H1 (cell line): ENCODE results near the gene PPP1CC. TPM values are rescaled to one million over a fixed set of nuclear protein-coding genes. Genes with fewer than 3 reads are reported as not detected.

ENCODE experiments used
- CTCF ChIA-PET: fragments of 300-600 bp; sonication (Branson Sonifier 250); formaldehyde crosslinking; loops from one replicate; lab custom pipeline; 2021; ENCODE audit not compliant: partially characterized antibody; lab: Charles Lee
- POLR2A ChIA-PET: fragments of 300-600 bp; sonication (Branson Sonifier 250); formaldehyde crosslinking; loops from one replicate; lab custom pipeline; 2021; ENCODE audit warnings: inconsistent platforms; ENCODE audit not compliant: partially characterized antibody; lab: Charles Lee
- DNase-seq, 2 experiments: peaks; one replicate each; pipeline versions ENCODE4 v3.0.0 to v3.0.0-alpha.2; 2010 to 2022; ENCODE audit warnings: low spot score in 2 of 2, low read depth in 1 of 2, mixed read lengths in 1 of 2
- FAIRE-seq: peaks from 2 replicates; lab custom pipeline; 2011; peaks lifted over from hg19 to GRCh38; lab: Jason Lieb, UNC
- H2AFZ ChIP-seq: 2 replicates; pipeline ENCODE4 v1.8.1; 2012; ENCODE audit warnings: low read length, inconsistent platforms
- H2AK5ac ChIP-seq: 2 replicates; pipeline ENCODE4 v1.6.1; 2013; ENCODE audit warnings: low read depth, low read length
- H2BK120ac ChIP-seq: replicated peaks from 2 replicates; pipeline ENCODE3; 2013; ENCODE audit warnings: low read depth, low read length, inconsistent platforms
- H2BK12ac ChIP-seq: 2 replicates; pipeline ENCODE4 v1.6.1; 2013; ENCODE audit warnings: low read depth, low read length
- H2BK15ac ChIP-seq: 2 replicates; pipeline ENCODE4 v1.6.1; 2013; ENCODE audit warnings: low read length
- H2BK20ac ChIP-seq: 2 replicates; pipeline ENCODE4 v1.6.1; 2013; ENCODE audit warnings: low read length
- H2BK5ac ChIP-seq: 2 replicates; pipeline ENCODE4 v1.6.1; 2013; ENCODE audit warnings: low read depth, low read length
- H3K14ac ChIP-seq: 2 replicates; pipeline ENCODE4 v1.6.1; 2013; ENCODE audit warnings: inconsistent platforms; ENCODE audit not compliant: insufficient read length
- H3K18ac ChIP-seq: 2 replicates; pipeline ENCODE4 v1.6.1; 2013; ENCODE audit warnings: low read length; ENCODE audit errors: extremely low read depth
- H3K23ac ChIP-seq: 2 replicates; pipeline ENCODE4 v1.6.1; 2013; ENCODE audit warnings: inconsistent platforms; ENCODE audit not compliant: insufficient read length
- H3K23me2 ChIP-seq: 2 replicates; pipeline ENCODE4 v1.6.1; 2013; ENCODE audit warnings: low read depth, low read length
- H3K27ac ChIP-seq: 2 replicates; pipeline ENCODE4 v1.6.1; 2011; ENCODE audit warnings: low read depth, low read length, inconsistent platforms
- H3K27me3 ChIP-seq, 4 experiments: replicated peaks in 1 of 4; 1 replicate in 1 of 4; 2 replicates in 3 of 4; pipeline versions ENCODE4 v1.6.1 to v1.8.1; 2011 to 2013; ENCODE audit warnings: low read length in 3 of 4, mild to moderate bottlenecking in 3 of 4, inconsistent platforms in 2 of 4, mixed read lengths in 2 of 4, moderate library complexity in 1 of 4; ENCODE audit not compliant: control insufficient read depth in 3 of 4, insufficient read depth in 3 of 4; ENCODE audit errors: extremely low read depth in 1 of 4
- H3K36me3 ChIP-seq, 4 experiments: 2 replicates each; pipeline versions ENCODE4 v1.6.1 to v1.8.1; 2011 to 2013; ENCODE audit warnings: mild to moderate bottlenecking in 4 of 4, low read length in 3 of 4, moderate library complexity in 2 of 4, control low read depth in 1 of 4, inconsistent platforms in 1 of 4; ENCODE audit not compliant: insufficient read depth in 4 of 4, control insufficient read depth in 2 of 4
- H3K4ac ChIP-seq: replicated peaks from 2 replicates; pipeline ENCODE3; 2013; ENCODE audit warnings: low read length, low read depth, mixed read lengths, inconsistent platforms; ENCODE audit not compliant: insufficient read length
- H3K4me1 ChIP-seq, 4 experiments: replicated peaks in 1 of 4; 1 replicate in 1 of 4; 2 replicates in 3 of 4; pipeline versions ENCODE4 v1.6.1 to v1.8.1; 2011 to 2013; ENCODE audit warnings: low read length in 3 of 4, inconsistent platforms in 2 of 4, mixed read lengths in 1 of 4; ENCODE audit not compliant: insufficient read depth in 4 of 4, control insufficient read depth in 3 of 4
- H3K4me2 ChIP-seq, 2 experiments: 2 replicates each; pipeline versions ENCODE4 v1.6.1 to v1.8.1; 2011 to 2013; ENCODE audit warnings: low read depth in 2 of 2, low read length in 2 of 2, control low read depth in 1 of 2, inconsistent platforms in 1 of 2, mild to moderate bottlenecking in 1 of 2; ENCODE audit not compliant: insufficient read depth in 1 of 2
- H3K4me3 ChIP-seq, 4 experiments: fragments of 200-600, 300-600 bp in 1 of 4; sonication (generic), shearing (Covaris generic), sonication (Bioruptor Twin) in 1 of 4; 2 replicates each; pipeline versions ENCODE4 v1.5.1 to v1.8.1; 2011 to 2016; ENCODE audit warnings: low read length in 4 of 4, low read depth in 3 of 4, control low read depth in 2 of 4, inconsistent platforms in 2 of 4, mild to moderate bottlenecking in 2 of 4, mixed read lengths in 1 of 4, moderate library complexity in 1 of 4; ENCODE audit not compliant: insufficient read depth in 2 of 4; ENCODE audit errors: extremely low read depth in 1 of 4
- H3K56ac ChIP-seq: replicated peaks from 2 replicates; pipeline ENCODE3; 2013; ENCODE audit warnings: low read depth, mild to moderate bottlenecking, mixed read lengths, low read length, inconsistent platforms; ENCODE audit not compliant: insufficient read length
- H3K79me1 ChIP-seq: 2 replicates; pipeline ENCODE4 v1.6.1; 2013; ENCODE audit warnings: low read depth, low read length, control low read depth
- H3K79me2 ChIP-seq, 2 experiments: 2 replicates each; pipeline versions ENCODE4 v1.6.1 to v1.8.1; 2012 to 2013; ENCODE audit warnings: low read length in 2 of 2, mild to moderate bottlenecking in 2 of 2, inconsistent platforms in 1 of 2; ENCODE audit not compliant: insufficient read depth in 2 of 2, control insufficient read depth in 1 of 2
- H3K9ac ChIP-seq, 4 experiments: replicated peaks in 1 of 4; 1 replicate in 1 of 4; 2 replicates in 3 of 4; pipeline versions ENCODE4 v1.6.1 to v1.8.1; 2011 to 2013; ENCODE audit warnings: low read depth in 3 of 4, low read length in 3 of 4, control low read depth in 2 of 4, mild to moderate bottlenecking in 2 of 4, moderate library complexity in 2 of 4, inconsistent platforms in 1 of 4; ENCODE audit errors: extremely low read depth in 1 of 4
- H3K9me3 ChIP-seq, 2 experiments: 2 replicates each; pipeline versions ENCODE4 v1.6.1 to v1.8.1; 2012 to 2013; ENCODE audit warnings: mild to moderate bottlenecking in 2 of 2, moderate library complexity in 2 of 2, control low read depth in 1 of 2, inconsistent platforms in 1 of 2, low read depth in 1 of 2, low read length in 1 of 2, mixed read lengths in 1 of 2; ENCODE audit not compliant: insufficient read depth in 2 of 2
- H4K20me1 ChIP-seq, 2 experiments: replicated peaks in 1 of 2; 2 replicates each; pipeline versions ENCODE3 to v1.8.1; 2011 to 2013; ENCODE audit warnings: inconsistent platforms in 2 of 2, low read length in 2 of 2, mild to moderate bottlenecking in 1 of 2; ENCODE audit not compliant: insufficient read depth in 2 of 2, control insufficient read depth in 1 of 2
- H4K5ac ChIP-seq: 2 replicates; pipeline ENCODE4 v1.6.1; 2013; ENCODE audit warnings: low read length, low read depth, mixed read lengths, inconsistent platforms; ENCODE audit not compliant: insufficient read length
- H4K8ac ChIP-seq: 2 replicates; pipeline ENCODE4 v1.8.0; 2013; ENCODE audit warnings: mild to moderate bottlenecking, moderate library complexity, low read length, inconsistent platforms; ENCODE audit not compliant: insufficient read depth; ENCODE audit errors: extremely low read depth
- H4K91ac ChIP-seq: replicated peaks from 2 replicates; pipeline ENCODE3; 2013; ENCODE audit warnings: low read length, mixed read lengths, inconsistent platforms; ENCODE audit not compliant: insufficient read length
- CEBPB ChIP-seq: IDR thresholded peaks from 2 replicates; pipeline ENCODE4 v1.6.1; 2012; ENCODE audit warnings: low read depth, low read length
- CREB1 ChIP-seq: IDR thresholded peaks from 2 replicates; pipeline ENCODE4 v1.6.1; 2012; ENCODE audit warnings: inconsistent platforms
- FOSL1 ChIP-seq: IDR thresholded peaks from 2 replicates; pipeline ENCODE4 v1.6.1; 2011; ENCODE audit warnings: mild to moderate bottlenecking, low read depth, low read length, moderate library complexity; ENCODE audit not compliant: insufficient read depth
- JUN ChIP-seq: IDR thresholded peaks from 2 replicates; pipeline ENCODE4 v1.6.1; 2011; ENCODE audit warnings: low read depth, mild to moderate bottlenecking, improper control_type of control experiment, low read length
- KDM1A ChIP-seq: fragments of 200-600, 300-600 bp; sonication (generic); IDR thresholded peaks from 2 replicates; pipeline ENCODE4 v1.7.1; 2016; ENCODE audit warnings: mild to moderate bottlenecking, low read length, borderline replicate concordance
- MAFK ChIP-seq: IDR thresholded peaks from 2 replicates; pipeline ENCODE4 v1.6.1; 2012; ENCODE audit warnings: low read depth, mild to moderate bottlenecking, improper control_type of control experiment, low read length
- RFX5 ChIP-seq: IDR thresholded peaks from 2 replicates; pipeline ENCODE4 v1.6.1; 2011; ENCODE audit warnings: low read depth, low read length, improper control_type of control experiment, borderline replicate concordance
- RXRA ChIP-seq: IDR thresholded peaks from 2 replicates; pipeline ENCODE4 v1.6.1; 2011; ENCODE audit warnings: low read depth, mild to moderate bottlenecking, low read length, moderate library complexity; ENCODE audit not compliant: insufficient read depth
- SIN3A ChIP-seq, 2 experiments: IDR thresholded peaks in 1 of 2; conservative IDR thresholded peaks in 1 of 2; 2 replicates each; pipeline ENCODE4 v1.6.1; 2011 to 2012; ENCODE audit warnings: low read length in 2 of 2, improper control_type of control experiment in 1 of 2, low read depth in 1 of 2, mild to moderate bottlenecking in 1 of 2
- SP4 ChIP-seq: IDR thresholded peaks from 2 replicates; pipeline ENCODE4 v1.6.1; 2012; ENCODE audit warnings: low read length, inconsistent platforms
- SRF ChIP-seq: IDR thresholded peaks from 2 replicates; pipeline ENCODE4 v1.6.1; 2011; ENCODE audit warnings: mild to moderate bottlenecking, low read depth, low read length, moderate library complexity
- ZNF274 ChIP-seq: IDR thresholded peaks from 2 replicates; pipeline ENCODE4 v1.7.0; 2012; ENCODE audit warnings: low read length, borderline replicate concordance; ENCODE audit errors: extremely low read depth
- WGBS, 2 experiments: shearing (Covaris generic) in 1 of 2; methylation state at CpG; one replicate each; pipeline versions ENCODE4 v1.1.6 to v1.1.7; 2013 to 2015; ENCODE audit warnings: low lambda C conversion rate in 2 of 2, mixed read lengths in 2 of 2, inconsistent platforms in 1 of 2, low coverage in 1 of 2, missing lambda C conversion rate in 1 of 2; ENCODE audit not compliant: insufficient replicate concordance in 2 of 2, insufficient coverage in 1 of 2, insufficient read length in 1 of 2; ENCODE audit errors: extremely low coverage in 1 of 2, missing lambda C conversion rate in 1 of 2; 5-methylcytosine and 5-hydroxymethylcytosine counted together
- polyA plus RNA-seq, 7 experiments: library from polyadenylated mRNA; depleted of rRNA in 3 of 7; stranded (reverse) in 5 of 7; unstranded in 2 of 7; fragments of >200 nt in 5 of 7; fragments of 200-250 nt in 2 of 7; gene quantifications; 1 replicate in 5 of 7; 2 replicates in 1 of 7; 4 replicates in 1 of 7; pipeline versions ENCODE4 v1.2.1 to v1.2.3, GENCODE V29; 2011 to 2013; ENCODE audit warnings: missing spikeins in 2 of 7, mixed read lengths in 2 of 7
- total RNA-seq: library from RNA; stranded (reverse); fragmentation: NEBNext Ultra II Directional; extraction: Animal tissue kit (Norgen Biotek cat#: 25700); gene quantifications from 2 replicates; pipeline ENCODE4 v1.2.1, GENCODE V29; 2021
- TF ChIP-seq, protein P1 (sequence below): IDR thresholded peaks from 2 replicates; pipeline ENCODE4 v1.6.1; 2011; ENCODE audit warnings: low read length, improper control_type of control experiment

PPP1CC gene
- total and polyA plus RNA-seq, 2 of the 8 experiments (the other 6 are each of a cell fraction or from before 2014, with no cell fraction given) = 193 to 350 TPM

DNA sequence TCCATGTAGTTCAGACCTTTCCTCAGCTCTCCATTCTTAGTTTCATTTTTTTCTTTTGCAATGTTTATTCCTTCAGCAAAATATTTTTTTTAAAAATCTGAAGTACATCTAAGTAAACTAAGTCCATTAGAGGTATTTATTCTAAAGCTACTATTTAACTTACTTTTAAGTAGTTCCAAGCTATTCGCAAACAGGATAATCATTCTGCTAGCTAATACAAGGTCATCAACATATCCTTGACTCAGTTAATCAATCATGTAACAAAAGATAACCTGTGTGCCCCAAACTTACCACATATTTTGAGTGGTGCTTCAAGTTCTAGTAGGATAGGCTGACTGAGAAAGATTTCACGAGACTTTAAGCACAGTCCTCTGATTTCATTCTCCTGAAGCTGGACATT is 11.2 kb downstream of the PPP1CC start:
- no peak overlapping the region for H2BK5ac ChIP-seq
- peaks cover 7% of the 10 kb centered on the region; the same call in 1 of the 2 replicates for H3K79me1 ChIP-seq
- H2BK120ac ChIP-seq = no peak overlapping the region
- peaks cover 10 to 76% (median 37%) of the 10 kb centered on the region in 4 experiments for H3K36me3 ChIP-seq
- 93% methylated on average over 2 of the region's 2 CpGs; no CpG with 5 or more reads in 1 of the 2 experiments for WGBS, 2 experiments
- H3K23ac ChIP-seq = no peak overlapping the region
- H3K9ac ChIP-seq = no peak overlapping the region
- peaks cover 0 to 12% (median 6%) of the 10 kb centered on the region in 4 experiments; a peak in 4 of 7 replicates for H3K4me1 ChIP-seq
- no peak overlapping the region for H2AK5ac ChIP-seq
- H3K4me2 ChIP-seq = no peak overlapping the region
- no peak overlapping the region for H3K56ac ChIP-seq
- H4K5ac ChIP-seq = no peak overlapping the region
- H4K91ac ChIP-seq = no peak overlapping the region
- H3K23me2 ChIP-seq = no peaks in the 10 kb centered on the region
- peaks cover 49 to 50% of the 10 kb centered on the region in 2 experiments for H4K20me1 ChIP-seq
- no peak overlapping the region for H3K4ac ChIP-seq
- H3K4me3 ChIP-seq = no peak overlapping the region
- DNase-seq (no peak), FAIRE-seq (no peak)
- H3K18ac ChIP-seq = no peak overlapping the region
- H2BK20ac ChIP-seq = no peak overlapping the region
- no peak overlapping the region for H2BK12ac ChIP-seq
- H3K14ac ChIP-seq = no peak overlapping the region
- H3K27me3 ChIP-seq = no peaks in the 10 kb centered on the region
- H2BK15ac ChIP-seq = no peak overlapping the region
- POLR2A ChIA-PET = interaction anchor here (1.0 to 2.6 kb wide), 4 partner anchors 8 to 18 kb away, joined by 3 to 12 read pairs (median 4); partner anchors contain the start of gene PPP1CC
- H2AFZ ChIP-seq = no peak overlapping the region
- H4K8ac ChIP-seq = no peak overlapping the region
- no peak overlapping the region for H3K27ac ChIP-seq
- H3K9me3 ChIP-seq = no peaks in the 10 kb centered on the region
- CTCF ChIA-PET = interaction anchor here (0.6 to 1.8 kb wide), 8 partner anchors 8 to 127 kb away, joined by 3 to 7 read pairs (median 4); partner anchors contain the start of gene PPP1CC
- peaks cover 32 to 98% of the 10 kb centered on the region in 2 experiments for H3K79me2 ChIP-seq
- TF ChIP-seq SIN3A (conservative IDR thresholded peaks at IDR 0.05 in 1 of 2, IDR thresholded peaks at IDR 0.05 in 1 of 2; ENCODE audit: low read depth in 1 of 2, low read length in 2 of 2) = no peak
- no peak for TF ChIP-seq SP4
- no peak for TF ChIP-seq RXRA
- no peak for TF ChIP-seq RFX5
- no peak for TF ChIP-seq FOSL1
- TF ChIP-seq ZNF274 = no peak
- no peak for TF ChIP-seq SRF
- no peak for TF ChIP-seq CEBPB
- no peak for TF ChIP-seq KDM1A
- no peak for TF ChIP-seq CREB1
- TF ChIP-seq, protein P1, sequence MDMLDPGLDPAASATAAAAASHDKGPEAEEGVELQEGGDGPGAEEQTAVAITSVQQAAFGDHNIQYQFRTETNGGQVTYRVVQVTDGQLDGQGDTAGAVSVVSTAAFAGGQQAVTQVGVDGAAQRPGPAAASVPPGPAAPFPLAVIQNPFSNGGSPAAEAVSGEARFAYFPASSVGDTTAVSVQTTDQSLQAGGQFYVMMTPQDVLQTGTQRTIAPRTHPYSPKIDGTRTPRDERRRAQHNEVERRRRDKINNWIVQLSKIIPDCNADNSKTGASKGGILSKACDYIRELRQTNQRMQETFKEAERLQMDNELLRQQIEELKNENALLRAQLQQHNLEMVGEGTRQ = no peak
- TF ChIP-seq MAFK = no peak
- TF ChIP-seq JUN = no peak
